GM10248 (cell line): ENCODE data around the gene CDHR3.
A peak's percentile ranks its signal among the peaks of the same experiment; 100 is the strongest.
"Not testable (repeated sequence)": the region's sequence is repeated elsewhere in the genome, so short reads cannot be mapped to it uniquely, and the experiment has no call there.

Experiments
- CTCF ChIA-PET: fragments of 300-600 bp; sonication (Branson Sonifier 250); formaldehyde crosslinking; extraction: SDS; loops from one replicate; lab custom pipeline; 2021; ENCODE audit warnings: antibody characterized with exemption; lab: Yijun Ruan, JAX
- POLR2A ChIA-PET: fragments of 350-650 bp; sonication (Branson Sonifier 250); formaldehyde crosslinking; extraction: SDS; loops from one replicate; lab custom pipeline; 2020; ENCODE audit warnings: antibody characterized with exemption; lab: Yijun Ruan, JAX
- DNase-seq: peaks from one replicate; pipeline ENCODE4 v3.0.0; 2012; ENCODE audit errors: extremely low spot score
- CTCF ChIP-seq: IDR thresholded peaks from 2 replicates; pipeline ENCODE4 v1.5.1; 2012; ENCODE audit warnings: mild to moderate bottlenecking, low read depth; ENCODE audit errors: extremely low read depth, missing control alignments, control extremely low read depth

CDHR3 gene

GRCh38 chr7:106001886-106002285 lies 38.8 kb downstream of the CDHR3 start:
- ChIA-PET CTCF (no interaction called here), POLR2A (no interaction called here)
- no peak for DNase-seq
- TF ChIP-seq CTCF = no peak

- ChIA-PET POLR2A (no interaction called here), CTCF (interaction anchor here (1.6 kb wide), 1 partner anchor 267 kb away, joined by 3 read pairs; no protein-coding TSS in a partner anchor)
- no peak for DNase-seq
- TF ChIP-seq CTCF = no peak
These were observed 40.5 kb downstream of the CDHR3 start for GRCh38 chr7:106003525-106004064.

GRCh38 chr7:106006906-106007305 lies 43.8 kb downstream of the CDHR3 start:
- no peak for TF ChIP-seq CTCF
- POLR2A ChIA-PET = no interaction called here
- DNase-seq = no peak
- CTCF ChIA-PET = interaction anchor here (2.5 to 4.5 kb wide), 2 partner anchors 18 to 246 kb away, joined by 11 to 24 read pairs; no protein-coding TSS in a partner anchor

- DNase-seq, POLR2A ChIA-PET: not testable (repeated sequence)
- CTCF ChIA-PET = interaction anchor here (1.0 to 4.5 kb wide), 6 partner anchors 8 to 247 kb away, joined by 3 to 24 read pairs (median 6); no protein-coding TSS in a partner anchor
These were observed 44.7 kb downstream of the CDHR3 start for GRCh38 chr7:106007796-106008195.

- POLR2A ChIA-PET = no interaction called here
- CTCF ChIA-PET = interaction anchor here (0.9 to 4.5 kb wide), 6 partner anchors 11 to 353 kb away, joined by 3 to 24 read pairs (median 4); no protein-coding TSS in a partner anchor
- DNase-seq = peak; percentile 83
- peak; percentile 81 for TF ChIP-seq CTCF
These were observed 46.6 kb downstream of the CDHR3 start for GRCh38 chr7:106009503-106010226.

- ChIA-PET CTCF (interaction anchor here (0.9 to 4.5 kb wide), 8 partner anchors 10 to 354 kb away, joined by 3 to 24 read pairs (median 4); no protein-coding TSS in a partner anchor), POLR2A (no interaction called here)
- TF ChIP-seq CTCF = no peak
- no peak for DNase-seq
These were observed 47.3 kb downstream of the CDHR3 start for GRCh38 chr7:106010331-106010730.

- no peak for TF ChIP-seq CTCF
- DNase-seq = no peak
- POLR2A ChIA-PET = no interaction called here
- CTCF ChIA-PET = interaction anchor here (0.9 to 4.5 kb wide), 8 partner anchors 10 to 354 kb away, joined by 3 to 24 read pairs (median 4); no protein-coding TSS in a partner anchor
These were observed 47.8 kb downstream of the CDHR3 start for GRCh38 chr7:106010866-106011265.
